ENCODE data around the gene PDE11A. TPM values are rescaled to one million over a fixed set of nuclear protein-coding genes. Genes with fewer than 3 reads are reported as not detected.

The PDE11A gene
- total RNA-seq, 1 experiment from 2014 or later, result 0.61 TPM

- Histone ChIP-seq H4K20me1 (ENCODE audit: insufficient read depth) (no peaks in the 10 kb centered on the region), H3K27me3 (ENCODE audit: insufficient read depth, low read length) (no peaks in the 10 kb centered on the region), H3K27ac (ENCODE audit: low read depth, low read length) (no peak overlapping the region), H3K9ac (ENCODE audit: low read length) (no peak overlapping the region), H3K9me3 (ENCODE audit: control insufficient read depth in 1 of 2, insufficient read depth in 1 of 2, low read depth in 1 of 2, low read length in 2 of 2) (no peaks in the 10 kb centered on the region), H3K9me2 (ENCODE audit: insufficient read depth) (no peaks in the 10 kb centered on the region), H2AFZ (ENCODE audit: low read depth, low read length, poor library complexity, severe bottlenecking) (no peak overlapping the region), H3K4me1 (ENCODE audit: control insufficient read depth in 1 of 2, insufficient read depth in 2 of 2, low read length in 2 of 2) (no peaks in the 10 kb centered on the region), H3K79me2 (ENCODE audit: insufficient read depth, low read length) (no peaks in the 10 kb centered on the region), H3K4me2 (ENCODE audit: low read length) (no peak overlapping the region), H3K4me3 (replicated peaks in 1 of 2; ENCODE audit: low read depth in 1 of 2, low read length in 2 of 2) (no peak overlapping the region), H3K36me3 (ENCODE audit: control insufficient read depth in 1 of 2, insufficient read depth in 2 of 2, low read length in 2 of 2) (no peaks in the 10 kb centered on the region)
- no peak for ATAC-seq
- BruUV-seq (replicated peaks), result no TSS peak
- TF ChIP-seq EZH2phosphoT487 (IDR thresholded peaks at IDR 0.05; ENCODE audit: borderline replicate concordance) (no peak), EZH2 (IDR thresholded peaks at IDR 0.05) (no peak), EGR1 (IDR thresholded peaks at IDR 0.05; ENCODE audit: low read depth) (no peak), ZNF274 (IDR thresholded peaks at IDR 0.05; ENCODE audit: low read depth, low read length) (no peak), POLR2AphosphoS5 (IDR thresholded peaks at IDR 0.05; ENCODE audit: low read depth, low read length) (no peak), POLR2A (IDR thresholded peaks at IDR 0.05; ENCODE audit: borderline replicate concordance, extremely low read depth, insufficient read depth, insufficient read length) (no peak), RAD21 (IDR thresholded peaks at IDR 0.05; ENCODE audit: low read depth) (no peak), YY1 (IDR thresholded peaks at IDR 0.05; ENCODE audit: extremely low read depth, insufficient replicate concordance, low read depth, low read length) (no peak), FOSL1 (IDR thresholded peaks at IDR 0.05; ENCODE audit: low read depth) (no peak), CBX3 (IDR thresholded peaks at IDR 0.05; ENCODE audit: low read depth) (no peak), ZFX (IDR thresholded peaks at IDR 0.05) (no peak)
- TF ChIP-seq, protein P1, sequence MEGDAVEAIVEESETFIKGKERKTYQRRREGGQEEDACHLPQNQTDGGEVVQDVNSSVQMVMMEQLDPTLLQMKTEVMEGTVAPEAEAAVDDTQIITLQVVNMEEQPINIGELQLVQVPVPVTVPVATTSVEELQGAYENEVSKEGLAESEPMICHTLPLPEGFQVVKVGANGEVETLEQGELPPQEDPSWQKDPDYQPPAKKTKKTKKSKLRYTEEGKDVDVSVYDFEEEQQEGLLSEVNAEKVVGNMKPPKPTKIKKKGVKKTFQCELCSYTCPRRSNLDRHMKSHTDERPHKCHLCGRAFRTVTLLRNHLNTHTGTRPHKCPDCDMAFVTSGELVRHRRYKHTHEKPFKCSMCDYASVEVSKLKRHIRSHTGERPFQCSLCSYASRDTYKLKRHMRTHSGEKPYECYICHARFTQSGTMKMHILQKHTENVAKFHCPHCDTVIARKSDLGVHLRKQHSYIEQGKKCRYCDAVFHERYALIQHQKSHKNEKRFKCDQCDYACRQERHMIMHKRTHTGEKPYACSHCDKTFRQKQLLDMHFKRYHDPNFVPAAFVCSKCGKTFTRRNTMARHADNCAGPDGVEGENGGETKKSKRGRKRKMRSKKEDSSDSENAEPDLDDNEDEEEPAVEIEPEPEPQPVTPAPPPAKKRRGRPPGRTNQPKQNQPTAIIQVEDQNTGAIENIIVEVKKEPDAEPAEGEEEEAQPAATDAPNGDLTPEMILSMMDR (IDR thresholded peaks at IDR 0.05 in 2 of 3, conservative IDR thresholded peaks at IDR 0.05 in 1 of 3; ENCODE audit: borderline replicate concordance in 1 of 3, insufficient read depth in 1 of 3, low read depth in 2 of 3, low read length in 2 of 3), result no peak
- TF ChIP-seq, protein P2, sequence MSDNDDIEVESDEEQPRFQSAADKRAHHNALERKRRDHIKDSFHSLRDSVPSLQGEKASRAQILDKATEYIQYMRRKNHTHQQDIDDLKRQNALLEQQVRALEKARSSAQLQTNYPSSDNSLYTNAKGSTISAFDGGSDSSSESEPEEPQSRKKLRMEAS (IDR thresholded peaks at IDR 0.05), result no peak
- RAD21 ChIA-PET (ENCODE audit: low non-redundant PET in 1 of 2, low total read pairs in 2 of 2, uncharacterized antibody in 2 of 2, unreplicated experiment in 2 of 2), result no interaction called here
- POLR2A ChIA-PET, result no interaction called here
- DNase-seq (ENCODE audit: low read depth, low spot score), result no peak
- CTCF ChIA-PET, result no interaction called here
- intact Hi-C loops (cut with micrococcal nuclease), result no loop called here
These were observed 404.0 kb downstream of the PDE11A start for GRCh38 chr2:177668617-177669016.
